H9 (cell line): ENCODE data around the gene KATNB1. TPM values are rescaled to one million over a fixed set of nuclear protein-coding genes. Genes with fewer than 3 reads are reported as not detected.

Experiments
- DNase-seq: peaks from one replicate; pipeline ENCODE4 v3.0.0-alpha.2; 2017
- H2AFZ ChIP-seq: one replicate; pipeline ENCODE4 v1.6.1; 2013; ENCODE audit warnings: mild to moderate bottlenecking, low read length, control low read depth, moderate library complexity
- H2AK5ac ChIP-seq: 2 replicates; pipeline ENCODE4 v1.6.1; 2013; ENCODE audit warnings: low read length, control low read depth, mixed read lengths; ENCODE audit not compliant: insufficient read length
- H2BK120ac ChIP-seq: one replicate; pipeline ENCODE4 v1.6.1; 2013; ENCODE audit warnings: low read depth, mild to moderate bottlenecking, low read length, control low read depth, inconsistent platforms; ENCODE audit not compliant: poor library complexity, severe bottlenecking
- H2BK12ac ChIP-seq: 2 replicates; pipeline ENCODE4 v1.6.1; 2013; ENCODE audit warnings: low read length, control low read depth, mixed read lengths, low read depth; ENCODE audit not compliant: insufficient read length
- H2BK15ac ChIP-seq: 2 replicates; pipeline ENCODE4 v1.6.1; 2013; ENCODE audit warnings: low read depth, low read length, control low read depth
- H2BK20ac ChIP-seq: one replicate; pipeline ENCODE4 v1.6.1; 2013; ENCODE audit warnings: low read depth, mild to moderate bottlenecking, low read length, control low read depth, inconsistent platforms; ENCODE audit not compliant: poor library complexity, severe bottlenecking
- H2BK5ac ChIP-seq: 2 replicates; pipeline ENCODE4 v1.6.1; 2013; ENCODE audit warnings: low read length, control low read depth, mixed read lengths; ENCODE audit not compliant: insufficient read length
- H3K14ac ChIP-seq: 2 replicates; pipeline ENCODE4 v1.6.1; 2013; ENCODE audit warnings: low read length, control low read depth; ENCODE audit not compliant: insufficient read depth
- H3K18ac ChIP-seq: 2 replicates; pipeline ENCODE4 v1.6.1; 2013; ENCODE audit warnings: low read depth, mild to moderate bottlenecking, mixed read lengths, low read length, control low read depth; ENCODE audit not compliant: insufficient read length
- H3K23ac ChIP-seq: 2 replicates; pipeline ENCODE4 v1.6.1; 2013; ENCODE audit warnings: low read length, control low read depth, mixed read lengths, low read depth; ENCODE audit not compliant: insufficient read length
- H3K23me2 ChIP-seq: 2 replicates; pipeline ENCODE4 v1.6.1; 2013; ENCODE audit warnings: low read depth, mild to moderate bottlenecking, mixed read lengths, low read length, control low read depth; ENCODE audit not compliant: insufficient read length, poor library complexity, severe bottlenecking
- H3K27ac ChIP-seq: 2 replicates; pipeline ENCODE4 v1.5.1; 2013; ENCODE audit warnings: low read length, control low read depth, mixed read lengths, low read depth; ENCODE audit not compliant: insufficient read length
- H3K27me3 ChIP-seq: 2 replicates; pipeline ENCODE4 v1.6.1; 2013; ENCODE audit warnings: low read length, control low read depth, inconsistent platforms; ENCODE audit not compliant: insufficient read depth
- H3K4ac ChIP-seq: 2 replicates; pipeline ENCODE4 v1.6.1; 2013; ENCODE audit warnings: low read depth, mild to moderate bottlenecking, control low read depth, inconsistent platforms, low read length, moderate library complexity
- H3K4me1 ChIP-seq: 2 replicates; pipeline ENCODE4 v1.6.1; 2013; ENCODE audit warnings: low read length, control low read depth, inconsistent platforms; ENCODE audit not compliant: insufficient read depth
- H3K4me2 ChIP-seq: 2 replicates; pipeline ENCODE4 v1.6.1; 2013; ENCODE audit warnings: low read length, control low read depth, mixed read lengths; ENCODE audit not compliant: insufficient read length, insufficient read depth
- H3K56ac ChIP-seq: 2 replicates; pipeline ENCODE4 v1.6.1; 2013; ENCODE audit warnings: low read depth, mild to moderate bottlenecking, mixed read lengths, low read length, control low read depth; ENCODE audit not compliant: insufficient read length
- H3K79me1 ChIP-seq: 2 replicates; pipeline ENCODE4 v1.6.1; 2013; ENCODE audit warnings: low read depth, mild to moderate bottlenecking, moderate library complexity, low read length, control low read depth, inconsistent platforms; ENCODE audit not compliant: insufficient read depth, poor library complexity, severe bottlenecking
- H3K79me2 ChIP-seq: 2 replicates; pipeline ENCODE4 v1.6.1; 2013; ENCODE audit warnings: low read length, control low read depth, inconsistent platforms; ENCODE audit not compliant: insufficient read depth
- H3K9ac ChIP-seq: 2 replicates; pipeline ENCODE4 v1.6.1; 2013; ENCODE audit warnings: low read length, control low read depth, mixed read lengths; ENCODE audit not compliant: insufficient read length; ENCODE audit errors: extremely low read depth
- H3K9me3 ChIP-seq: one replicate; pipeline ENCODE4 v1.6.1; 2013; ENCODE audit warnings: low read depth, low read length, inconsistent platforms; ENCODE audit not compliant: control insufficient read depth
- H3T11ph ChIP-seq: one replicate; pipeline ENCODE4 v1.6.1; 2013; ENCODE audit warnings: mild to moderate bottlenecking, low read length, control low read depth, inconsistent platforms
- H4K20me1 ChIP-seq: one replicate; pipeline ENCODE4 v1.6.1; 2013; ENCODE audit not compliant: control insufficient read depth, insufficient read length, insufficient read depth
- H4K5ac ChIP-seq: 2 replicates; pipeline ENCODE4 v1.6.1; 2013; ENCODE audit warnings: low read depth, mild to moderate bottlenecking, mixed read lengths, low read length, control low read depth; ENCODE audit not compliant: insufficient read length
- H4K8ac ChIP-seq: replicated peaks from 2 replicates; pipeline ENCODE4 v1.6.1; 2013; ENCODE audit warnings: low read length, control low read depth, mixed read lengths, low read depth; ENCODE audit not compliant: insufficient read length
- H4K91ac ChIP-seq: 2 replicates; pipeline ENCODE4 v1.6.1; 2013; ENCODE audit warnings: low read depth, mild to moderate bottlenecking, moderate library complexity, mixed read lengths, low read length, control low read depth; ENCODE audit not compliant: insufficient read length
- H3K27ac Mint-ChIP-seq, 3 experiments: 2 replicates in 2 of 3; 3 replicates in 1 of 3; pipeline ENCODE4 v1.8.0; 2020 to 2021; ENCODE audit warnings: mixed read lengths in 3 of 3, mild to moderate bottlenecking in 1 of 3, moderate library complexity in 1 of 3
- H3K27me3 Mint-ChIP-seq: 2 replicates; pipeline ENCODE4 v1.8.0; 2021; ENCODE audit warnings: low read depth, mild to moderate bottlenecking, moderate library complexity, mixed read lengths
- H3K36me3 Mint-ChIP-seq, 3 experiments: 2 replicates in 2 of 3; 3 replicates in 1 of 3; pipeline ENCODE4 v1.8.0; 2020 to 2021; ENCODE audit warnings: low read depth in 3 of 3, mixed read lengths in 3 of 3; ENCODE audit not compliant: insufficient read depth in 1 of 3
- H3K4me1 Mint-ChIP-seq, 2 experiments: 2 replicates each; pipeline ENCODE4 v1.8.0; 2020; ENCODE audit warnings: mixed read lengths in 2 of 2
- H3K4me3 Mint-ChIP-seq, 2 experiments: 2 replicates in 1 of 2; 3 replicates in 1 of 2; pipeline ENCODE4 v1.8.0; 2020 to 2021; ENCODE audit warnings: mild to moderate bottlenecking in 2 of 2, mixed read lengths in 2 of 2, moderate library complexity in 1 of 2
- H3K9me3 Mint-ChIP-seq, 2 experiments: 2 replicates in 1 of 2; 3 replicates in 1 of 2; pipeline ENCODE4 v1.8.0; 2020; ENCODE audit warnings: mild to moderate bottlenecking in 2 of 2, mixed read lengths in 2 of 2, moderate library complexity in 1 of 2
- CTCF ChIP-seq: fragments of 200-600 bp; sonication (generic); conservative IDR thresholded peaks from 3 replicates; pipeline ENCODE4 v1.8.0; 2021; ENCODE audit warnings: antibody characterized with exemption, mild to moderate bottlenecking
- WGBS: extraction: QIAGEN DNeasy Blood & Tissue Kit; methylation state at CpG from one replicate; pipeline ENCODE4 v1.1.7; 2013; ENCODE audit warnings: missing lambda C conversion rate, low lambda C conversion rate, mixed read lengths; ENCODE audit not compliant: insufficient read length; ENCODE audit errors: extremely low coverage; 5-methylcytosine and 5-hydroxymethylcytosine counted together
- total RNA-seq: library from RNA; stranded (reverse); gene quantifications from 2 replicates; pipeline ENCODE4 v1.2.1, GENCODE V29; 2021

KATNB1 gene
- total RNA-seq, 1 experiment from 2014 or later = 29.9 TPM

DNA sequence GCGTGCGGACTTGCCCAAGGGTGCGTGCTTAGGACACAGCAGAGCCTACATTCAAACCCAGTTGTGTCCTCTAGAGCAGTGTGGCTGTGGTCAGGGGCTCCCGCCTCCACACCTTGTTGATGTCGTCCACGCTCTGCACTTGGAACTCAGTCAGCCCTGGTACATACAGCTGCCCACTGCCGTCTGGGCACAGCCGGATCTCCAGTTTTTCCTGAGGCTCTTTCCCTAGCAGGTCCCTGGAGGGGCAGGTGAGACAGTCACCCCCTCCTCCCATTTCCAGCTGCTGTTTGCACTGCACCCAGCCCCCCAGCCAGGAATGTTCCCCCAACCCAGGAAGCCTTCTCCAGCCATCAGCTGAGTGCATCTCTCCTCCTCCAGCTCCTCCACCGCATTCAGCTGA lies 25.7 kb downstream of the KATNB1 start:
- H3K4ac ChIP-seq = no peak overlapping the region
- Mint-ChIP-seq H3K36me3 (peaks cover 4 to 6% (median 5%) of the 10 kb centered on the region in 3 experiments; a peak in 4 of 7 replicates), H3K27ac (no peak overlapping the region), H3K27me3 (no peaks in the 10 kb centered on the region; the same call in 1 of the 2 replicates), H3K9me3 (no peaks in the 10 kb centered on the region), H3K4me1 (peaks cover 6 to 30% of the 10 kb centered on the region in 2 experiments), H3K4me3 (no peak overlapping the region)
- no peak overlapping the region for H3T11ph ChIP-seq
- no peak for TF ChIP-seq CTCF
- H3K9me3 ChIP-seq = no peaks in the 10 kb centered on the region
- H3K23me2 ChIP-seq = no peaks in the 10 kb centered on the region
- no peak overlapping the region for H3K9ac ChIP-seq
- H3K27me3 ChIP-seq = no peaks in the 10 kb centered on the region
- no peak overlapping the region for H2BK5ac ChIP-seq
- no peak overlapping the region for H4K8ac ChIP-seq
- no peaks in the 10 kb centered on the region for H3K79me2 ChIP-seq
- peaks cover 4% of the 10 kb centered on the region; the same call in 1 of the 2 replicates for H3K4me1 ChIP-seq
- H3K14ac ChIP-seq = no peak overlapping the region
- H2AFZ ChIP-seq = no peak overlapping the region
- no peak overlapping the region for H2BK120ac ChIP-seq
- no CpG with 5 or more reads among the region's 9 CpGs for WGBS
- H4K5ac ChIP-seq = no peak overlapping the region
- peaks cover 3% of the 10 kb centered on the region for H4K20me1 ChIP-seq
- no peak overlapping the region for H2BK12ac ChIP-seq
- no peak overlapping the region for H2AK5ac ChIP-seq
- no peak overlapping the region for H3K27ac ChIP-seq
- no peak overlapping the region for H2BK20ac ChIP-seq
- no peak overlapping the region for H2BK15ac ChIP-seq
- no peak overlapping the region for H3K18ac ChIP-seq
- H3K56ac ChIP-seq = no peak overlapping the region
- H3K4me2 ChIP-seq = no peak overlapping the region
- no peak for DNase-seq
- no peak overlapping the region for H4K91ac ChIP-seq
- no peaks in the 10 kb centered on the region for H3K79me1 ChIP-seq
- no peak overlapping the region for H3K23ac ChIP-seq
